ENCODE data around the gene DENND1A.

GRCh38 chr9:123373946-123374345 is 556.0 kb downstream of the DENND1A start:
- TF ChIP-seq CTCF (IDR thresholded peaks at IDR 0.05; ENCODE audit: insufficient read depth, low read depth, low read length) = no peak
- TF ChIP-seq EZH2 (IDR thresholded peaks at IDR 0.05; ENCODE audit: insufficient read depth, low read length) = peak; percentile 74

All from astrocyte (in vitro differentiated cells and primary cell).